Endothelial cell of umbilical vein (primary cell): Measurements from ENCODE around the gene SHLD2. TPM values are rescaled to one million over a fixed set of nuclear protein-coding genes. Genes with fewer than 3 reads are reported as not detected.
"Not testable (repeated sequence)": the region's sequence is repeated elsewhere in the genome, so short reads cannot be mapped to it uniquely, and the experiment has no call there.

Source experiments
- BruUV-seq: library from RNA; stranded (reverse); fragments of 400-500 nt; replicated peaks from 2 replicates; lab custom pipeline; 2021; lab: Mats Ljungman, UMichigan
- CTCF ChIA-PET: fragments of 300-600, 350-600 bp; sonication (Branson Sonifier 250); formaldehyde crosslinking; loops from one replicate; lab custom pipeline; 2021; ENCODE audit warnings: antibody characterized with exemption, inconsistent platforms; lab: Charles Lee
- POLR2A ChIA-PET: fragments of 300-600, 350-600 bp; sonication (Branson Sonifier 250); formaldehyde crosslinking; loops from one replicate; lab custom pipeline; 2021; ENCODE audit warnings: antibody characterized with exemption, inconsistent platforms; lab: Charles Lee
- DNase-seq: peaks from one replicate; pipeline ENCODE4 v3.0.0-alpha.2; 2011; ENCODE audit warnings: low read depth, low spot score
- FAIRE-seq: peaks from 2 replicates; lab custom pipeline; 2011; peaks lifted over from hg19 to GRCh38; lab: Jason Lieb, UNC
- H2AFZ ChIP-seq: 2 replicates; pipeline ENCODE4 v1.6.0; 2012; ENCODE audit warnings: low read depth, low read length, control low read depth, inconsistent platforms
- H3K27ac ChIP-seq: 2 replicates; pipeline ENCODE4 v1.5.1; 2011; ENCODE audit warnings: low read depth, mild to moderate bottlenecking, control low read depth, low read length, moderate library complexity; ENCODE audit not compliant: insufficient read depth
- H3K27me3 ChIP-seq, 2 experiments: 2 replicates each; pipeline versions ENCODE4 v1.6.0 to v1.6.1; 2011; ENCODE audit warnings: low read length in 2 of 2, mixed read lengths in 1 of 2; ENCODE audit not compliant: control insufficient read depth in 2 of 2, insufficient read depth in 2 of 2
- H3K36me3 ChIP-seq, 2 experiments: 2 replicates in 1 of 2; 3 replicates in 1 of 2; pipeline ENCODE4 v1.5.1; 2011; ENCODE audit warnings: low read length in 2 of 2, mild to moderate bottlenecking in 1 of 2, moderate library complexity in 1 of 2; ENCODE audit not compliant: control insufficient read depth in 2 of 2, insufficient read depth in 2 of 2; ENCODE audit errors: extremely low read depth in 1 of 2
- H3K4me1 ChIP-seq: 3 replicates; pipeline ENCODE4 v1.5.1; 2011; ENCODE audit warnings: mild to moderate bottlenecking, low read length; ENCODE audit not compliant: control insufficient read depth, insufficient read depth; ENCODE audit errors: extremely low read depth
- H3K4me2 ChIP-seq: 2 replicates; pipeline ENCODE4 v1.6.1; 2011; ENCODE audit warnings: low read length, control low read depth, mixed read lengths; ENCODE audit not compliant: insufficient read depth
- H3K4me3 ChIP-seq, 3 experiments: fragments of 200-600 bp in 1 of 3; sonication (generic), shearing (Covaris generic) in 1 of 3; replicated peaks in 1 of 3; 2 replicates each; pipeline ENCODE4 v1.5.1; 2011 to 2016; ENCODE audit warnings: control low read depth in 3 of 3, low read length in 3 of 3, mild to moderate bottlenecking in 2 of 3, inconsistent platforms in 1 of 3, low read depth in 1 of 3, moderate library complexity in 1 of 3; ENCODE audit not compliant: insufficient read depth in 1 of 3
- H3K79me2 ChIP-seq: 2 replicates; pipeline ENCODE4 v1.6.0; 2012; ENCODE audit warnings: low read length, inconsistent platforms; ENCODE audit not compliant: control insufficient read depth, insufficient read depth
- H3K9ac ChIP-seq: replicated peaks from 2 replicates; pipeline ENCODE3; 2011; ENCODE audit warnings: low read length, control low read depth; ENCODE audit not compliant: insufficient read depth; ENCODE audit errors: extremely low read depth
- H3K9me1 ChIP-seq: replicated peaks from 3 replicates; pipeline ENCODE4 v1.6.0; 2011; ENCODE audit warnings: mild to moderate bottlenecking, low read length; ENCODE audit not compliant: control insufficient read depth, insufficient read depth; ENCODE audit errors: extremely low read depth
- H3K9me3 ChIP-seq: replicated peaks from 2 replicates; pipeline ENCODE4 v1.5.1; 2012; ENCODE audit warnings: low read length, inconsistent platforms; ENCODE audit not compliant: control insufficient read depth, insufficient read depth
- H4K20me1 ChIP-seq: replicated peaks from 2 replicates; pipeline ENCODE3; 2011; ENCODE audit warnings: mild to moderate bottlenecking, low read length; ENCODE audit not compliant: control insufficient read depth, insufficient read depth; ENCODE audit errors: extremely low read depth
- FOS ChIP-seq: IDR thresholded peaks from 2 replicates; pipeline ENCODE4 v1.6.1; 2011; ENCODE audit warnings: mild to moderate bottlenecking, low read length, moderate library complexity, borderline replicate concordance; ENCODE audit not compliant: insufficient read depth
- JUN ChIP-seq: IDR thresholded peaks from 2 replicates; pipeline ENCODE4 v1.6.1; 2011; ENCODE audit warnings: borderline replicate concordance, low read depth; ENCODE audit not compliant: insufficient read length, insufficient read depth
- dilution Hi-C: fragments of 300-500 bp; cut with MboI; formaldehyde crosslinking; loops from one replicate; pipeline ENCODE4 v1.15.0; 2019; ENCODE audit warnings: low sequenced_read_pairs; ENCODE audit not compliant: extremely low pct_ligation_motif_present
- intact Hi-C: fragments of 100-400 bp; cut with micrococcal nuclease; formaldehyde crosslinking; loops from one replicate; pipeline ENCODE4 v1.10.0; 2022
- polyA plus RNA-seq, 4 experiments: library from polyadenylated mRNA; depleted of rRNA in 3 of 4; stranded (reverse) in 3 of 4; unstranded in 1 of 4; fragments of >200 nt; gene quantifications; 2 replicates each; pipeline versions ENCODE4 v1.2.1 to v1.2.3, GENCODE V29; 2011 to 2012; ENCODE audit warnings: missing spikeins in 1 of 4
- total RNA-seq: library from RNA; stranded (reverse); gene quantifications from 2 replicates; pipeline ENCODE4 v1.2.3, GENCODE V29; 2021

Gene SHLD2
- total and polyA plus RNA-seq, 2 donors (not counting 3 experiments of a cell fraction or from before 2014, with no cell fraction given): 6.1 to 22.4 TPM

- H2AFZ ChIP-seq, H3K9me1 ChIP-seq, H3K36me3 ChIP-seq, H3K9ac ChIP-seq, DNase-seq, H3K9me3 ChIP-seq, BruUV-seq, H4K20me1 ChIP-seq, intact Hi-C loops, H3K27me3 ChIP-seq, H3K4me3 ChIP-seq, FAIRE-seq, POLR2A ChIA-PET, dilution Hi-C loops: not testable (repeated sequence)
- H3K4me2 ChIP-seq: peak overlapping the region; percentile 66
- peaks cover 44% of the 10 kb centered on the region for H3K79me2 ChIP-seq
- H3K27ac ChIP-seq: peak overlapping the region; percentile 90
- peaks cover 30% of the 10 kb centered on the region for H3K4me1 ChIP-seq
- CTCF ChIA-PET: interaction anchor here (1.0 to 1.3 kb wide), 2 partner anchors 12 to 115 kb away, joined by 4 to 5 read pairs; no protein-coding TSS in a partner anchor
Observed at GRCh38 chr10:87081574-87081973, 13.4 kb upstream of the SHLD2 start.

GRCh38 chr10:87082219-87082618 is 12.8 kb upstream of the SHLD2 start:
- POLR2A ChIA-PET, H3K9me3 ChIP-seq, dilution Hi-C loops, BruUV-seq, H3K9me1 ChIP-seq, H3K4me3 ChIP-seq, intact Hi-C loops, FAIRE-seq, H4K20me1 ChIP-seq, H3K36me3 ChIP-seq, H3K27me3 ChIP-seq: not testable (repeated sequence)
- peak overlapping the region; percentile 90 for H3K27ac ChIP-seq
- H3K4me1 ChIP-seq: peaks cover 30% of the 10 kb centered on the region
- CTCF ChIA-PET: interaction anchor here (0.6 to 1.6 kb wide), 6 partner anchors 11 to 143 kb away, joined by 3 to 5 read pairs (median 4); partner anchors contain the start of gene SHLD2
- peak overlapping the region; percentile 66 for H3K4me2 ChIP-seq
- peak; percentile 72 for DNase-seq
- peak overlapping the region; percentile 11 for H2AFZ ChIP-seq
- H3K9ac ChIP-seq: peak overlapping the region; percentile 37
- TF ChIP-seq FOS (peak; percentile 16), JUN (peak; percentile 18)
- H3K79me2 ChIP-seq: peaks cover 48% of the 10 kb centered on the region
